SH-SY5Y (cell line): ENCODE results near the gene CYP4F12.

Source experiments
- GATA2 ChIP-seq: IDR thresholded peaks from 2 replicates; pipeline ENCODE4 v1.6.1; 2011; ENCODE audit warnings: mild to moderate bottlenecking, low read depth, low read length
- GATA3 ChIP-seq: IDR thresholded peaks from 2 replicates; pipeline ENCODE4 v1.6.1; 2011; ENCODE audit warnings: low read depth, mild to moderate bottlenecking, low read length, moderate library complexity

The CYP4F12 gene

GRCh38 chr19:15672580-15673175 lies at the start of gene CYP4F12:
TSS of gene CYP4F12 (plus strand) at chr19:15673087. CDS start at chr19:15673530, 443 bp downstream.
- no peak for TF ChIP-seq GATA2
- TF ChIP-seq GATA3: no peak

GRCh38 chr19:15623711-15624318 lies 49.1 kb upstream of the CYP4F12 start:
- TF ChIP-seq GATA2 (no peak), GATA3 (no peak)

- no peak for TF ChIP-seq GATA3
- TF ChIP-seq GATA2: no peak
These were observed 44.5 kb upstream of the CYP4F12 start for GRCh38 chr19:15628236-15629002.

GRCh38 chr19:15629003-15629880 lies 43.6 kb upstream of the CYP4F12 start:
- TF ChIP-seq GATA3 (no peak), GATA2 (no peak)

- TF ChIP-seq GATA3: no peak
- no peak for TF ChIP-seq GATA2
These were observed 41.1 kb upstream of the CYP4F12 start for GRCh38 chr19:15631817-15632216.

GRCh38 chr19:15633082-15633835 lies 39.6 kb upstream of the CYP4F12 start:
- TF ChIP-seq GATA2 (no peak), GATA3 (no peak)

- no peak for TF ChIP-seq GATA2
- no peak for TF ChIP-seq GATA3
These were observed 38.8 kb upstream of the CYP4F12 start for GRCh38 chr19:15634105-15634504.

GRCh38 chr19:15635016-15635805 lies 37.7 kb upstream of the CYP4F12 start:
- TF ChIP-seq GATA3 (no peak), GATA2 (no peak)

- no peak for TF ChIP-seq GATA3
- TF ChIP-seq GATA2: no peak
These were observed 36.9 kb upstream of the CYP4F12 start for GRCh38 chr19:15636026-15636425.

- TF ChIP-seq GATA2 (no peak), GATA3 (no peak)
These were observed 33.3 kb upstream of the CYP4F12 start for GRCh38 chr19:15639596-15639995.

GRCh38 chr19:15640294-15640903 lies 32.5 kb upstream of the CYP4F12 start, which contains the start of gene CYP4F3:
TSS of gene CYP4F3 (plus strand) at chr19:15640897. CDS start at chr19:15641416, 519 bp downstream.
- TF ChIP-seq GATA2 (no peak), GATA3 (no peak)

GRCh38 chr19:15640904-15641597 lies 31.8 kb upstream of the CYP4F12 start:
- TF ChIP-seq GATA3: no peak
- TF ChIP-seq GATA2: no peak
